Astrocyte (in vitro differentiated cells and primary cell): ENCODE data around the gene HECTD4. TPM values are rescaled to one million over a fixed set of nuclear protein-coding genes. Genes with fewer than 3 reads are reported as not detected.

Source experiments
- DNase-seq: peaks from one replicate; pipeline ENCODE4 v3.0.0-alpha.2; 2010; ENCODE audit warnings: low read depth
- FAIRE-seq: peaks from 2 replicates; lab custom pipeline; 2011; peaks lifted over from hg19 to GRCh38; lab: Jason Lieb, UNC
- H2AFZ ChIP-seq: 2 replicates; pipeline ENCODE4 v1.6.0; 2012; ENCODE audit warnings: low read depth, low read length, inconsistent platforms
- H3K27ac ChIP-seq: 2 replicates; pipeline ENCODE4 v1.5.1; 2011; ENCODE audit warnings: low read depth, low read length, inconsistent platforms
- H3K27me3 ChIP-seq: 2 replicates; pipeline ENCODE4 v1.6.0; 2011; ENCODE audit warnings: low read length, inconsistent platforms; ENCODE audit not compliant: insufficient read depth
- H3K36me3 ChIP-seq: 2 replicates; pipeline ENCODE4 v1.5.1; 2011; ENCODE audit warnings: low read length, inconsistent platforms; ENCODE audit not compliant: insufficient read depth
- H3K4me1 ChIP-seq: 2 replicates; pipeline ENCODE4 v1.5.1; 2011; ENCODE audit warnings: low read length, inconsistent platforms; ENCODE audit not compliant: insufficient read depth
- H3K4me2 ChIP-seq: 2 replicates; pipeline ENCODE4 v1.6.0; 2012; ENCODE audit warnings: low read length, inconsistent platforms
- H3K4me3 ChIP-seq: 2 replicates; pipeline ENCODE4 v1.5.1; 2011; ENCODE audit warnings: low read depth, mild to moderate bottlenecking, low read length, inconsistent platforms; ENCODE audit not compliant: insufficient read depth
- H3K79me2 ChIP-seq: 2 replicates; pipeline ENCODE4 v1.6.0; 2012; ENCODE audit warnings: mild to moderate bottlenecking, low read length, inconsistent platforms; ENCODE audit not compliant: insufficient read depth
- H3K9ac ChIP-seq: 2 replicates; pipeline ENCODE4 v1.6.0; 2012; ENCODE audit warnings: mild to moderate bottlenecking, low read length, inconsistent platforms
- H3K9me3 ChIP-seq: 2 replicates; pipeline ENCODE4 v1.5.1; 2012; ENCODE audit warnings: low read depth, mild to moderate bottlenecking, low read length, inconsistent platforms; ENCODE audit not compliant: insufficient read depth
- H4K20me1 ChIP-seq: 2 replicates; pipeline ENCODE4 v1.6.0; 2012; ENCODE audit warnings: low read length, inconsistent platforms; ENCODE audit not compliant: insufficient read depth
- H3K27ac Mint-ChIP-seq: one replicate; pipeline ENCODE4 v1.8.0; 2021; ENCODE audit warnings: mild to moderate bottlenecking, mixed read lengths; ENCODE audit not compliant: unreplicated experiment
- H3K27me3 Mint-ChIP-seq: one replicate; pipeline ENCODE4 v1.8.0; 2021; ENCODE audit warnings: low read depth, mixed read lengths; ENCODE audit not compliant: unreplicated experiment
- H3K36me3 Mint-ChIP-seq: one replicate; pipeline ENCODE4 v1.8.0; 2021; ENCODE audit warnings: low read depth, mixed read lengths; ENCODE audit not compliant: unreplicated experiment
- H3K4me1 Mint-ChIP-seq: one replicate; pipeline ENCODE4 v1.8.0; 2021; ENCODE audit warnings: low read depth, mixed read lengths; ENCODE audit not compliant: unreplicated experiment
- H3K4me3 Mint-ChIP-seq: one replicate; pipeline ENCODE4 v1.8.0; 2021; ENCODE audit warnings: mild to moderate bottlenecking, moderate library complexity, mixed read lengths; ENCODE audit not compliant: unreplicated experiment
- H3K9me3 Mint-ChIP-seq: one replicate; pipeline ENCODE4 v1.8.0; 2021; ENCODE audit warnings: mild to moderate bottlenecking, mixed read lengths; ENCODE audit not compliant: unreplicated experiment
- CTCF ChIP-seq: IDR thresholded peaks from 2 replicates; pipeline ENCODE4 v1.5.1; 2011; ENCODE audit warnings: low read depth, mild to moderate bottlenecking, inconsistent platforms, low read length, moderate library complexity; ENCODE audit not compliant: insufficient read depth
- EZH2 ChIP-seq: IDR thresholded peaks from 2 replicates; pipeline ENCODE4 v1.6.1; 2012; ENCODE audit warnings: mild to moderate bottlenecking, low read length, inconsistent platforms; ENCODE audit not compliant: insufficient read depth
- total RNA-seq: library from RNA; stranded (reverse); gene quantifications from 2 replicates; pipeline ENCODE4 v1.2.1, GENCODE V29; 2021

HECTD4 gene
- total RNA-seq, 1 donor from 2014 or later, result 38.9 TPM

DNA sequence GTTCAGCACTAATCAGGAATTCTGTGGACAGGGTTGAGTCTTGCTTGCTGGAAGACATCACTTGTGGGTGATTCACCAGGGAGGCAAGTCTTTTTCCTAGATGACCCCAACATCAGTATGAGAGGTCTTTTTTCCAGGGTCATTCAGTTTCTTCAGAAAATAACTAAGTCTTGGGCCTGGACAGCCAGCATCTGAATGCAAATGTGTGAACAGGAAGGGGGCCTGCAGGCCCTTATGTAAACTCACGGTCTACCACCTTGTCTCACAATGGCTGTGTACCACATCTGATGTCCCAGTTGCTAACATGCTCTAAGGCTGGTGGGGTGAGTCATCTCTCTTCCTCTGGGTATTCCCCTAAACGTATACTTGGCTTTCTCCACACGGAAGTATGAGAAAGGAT, 79.2 kb downstream of the HECTD4 start:
- Histone ChIP-seq H3K9ac (no peak overlapping the region), H3K4me1 (peaks cover 8% of the 10 kb centered on the region), H3K4me2 (peak overlapping the region; percentile 13), H3K9me3 (no peaks in the 10 kb centered on the region), H3K4me3 (no peak overlapping the region), H4K20me1 (no peaks in the 10 kb centered on the region), H3K36me3 (peaks cover 13% of the 10 kb centered on the region), H2AFZ (no peak overlapping the region), H3K27ac (peak overlapping the region; percentile 72), H3K27me3 (no peaks in the 10 kb centered on the region), H3K79me2 (no peaks in the 10 kb centered on the region)
- Mint-ChIP-seq H3K9me3 (no peaks in the 10 kb centered on the region), H3K27ac (peak overlapping the region; percentile 85), H3K4me1 (peaks cover 11% of the 10 kb centered on the region), H3K36me3 (peaks cover 6% of the 10 kb centered on the region), H3K27me3 (no peaks in the 10 kb centered on the region), H3K4me3 (no peak overlapping the region)
- FAIRE-seq, result no peak
- peak; percentile 84 for DNase-seq
- TF ChIP-seq EZH2 (no peak), CTCF (no peak)

DNA sequence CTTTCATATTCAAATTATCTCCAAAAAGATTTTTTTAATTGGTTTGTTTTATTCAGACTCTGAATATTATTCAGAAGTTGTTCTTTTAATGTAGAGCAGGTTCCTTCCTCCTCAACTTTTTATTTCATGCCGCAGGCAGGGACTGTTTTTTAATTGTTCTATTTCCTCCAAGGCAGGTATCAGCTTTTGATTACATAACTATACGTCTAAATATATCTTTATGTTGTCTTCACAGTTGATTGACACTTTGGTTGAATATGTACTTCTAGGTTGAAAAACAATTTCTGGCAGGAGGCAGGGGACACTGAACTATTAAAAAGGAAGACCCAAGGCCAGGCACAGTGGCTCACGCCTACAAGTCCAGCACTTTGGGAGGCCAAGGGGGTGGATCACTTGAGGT, 82.5 kb downstream of the HECTD4 start:
- H4K20me1 ChIP-seq, result peaks cover 17% of the 10 kb centered on the region
- H3K36me3 ChIP-seq, result peaks cover 6% of the 10 kb centered on the region
- H3K79me2 ChIP-seq, result no peaks in the 10 kb centered on the region
- no peak overlapping the region for H2AFZ ChIP-seq
- peaks cover 11% of the 10 kb centered on the region for H3K4me1 Mint-ChIP-seq
- H3K27me3 Mint-ChIP-seq, result no peaks in the 10 kb centered on the region
- H3K4me2 ChIP-seq, result no peak overlapping the region
- no peak for TF ChIP-seq CTCF
- TF ChIP-seq EZH2, result no peak
- peaks cover 8% of the 10 kb centered on the region for H3K4me1 ChIP-seq
- no peaks in the 10 kb centered on the region for H3K27me3 ChIP-seq
- H3K9ac ChIP-seq, result no peak overlapping the region
- no peak overlapping the region for H3K4me3 Mint-ChIP-seq
- H3K9me3 Mint-ChIP-seq, result no peaks in the 10 kb centered on the region
- no peak for DNase-seq
- H3K27ac ChIP-seq, result no peak overlapping the region
- no peak overlapping the region for H3K27ac Mint-ChIP-seq
- H3K4me3 ChIP-seq, result no peak overlapping the region
- no peak for FAIRE-seq
- peaks cover 6% of the 10 kb centered on the region for H3K36me3 Mint-ChIP-seq
- no peaks in the 10 kb centered on the region for H3K9me3 ChIP-seq

- Histone ChIP-seq H3K9ac (no peak overlapping the region), H4K20me1 (peaks cover 17% of the 10 kb centered on the region), H2AFZ (no peak overlapping the region), H3K4me3 (no peak overlapping the region), H3K4me1 (no peaks in the 10 kb centered on the region), H3K79me2 (no peaks in the 10 kb centered on the region), H3K4me2 (no peak overlapping the region), H3K36me3 (peaks cover 6% of the 10 kb centered on the region), H3K9me3 (no peaks in the 10 kb centered on the region), H3K27me3 (no peaks in the 10 kb centered on the region), H3K27ac (no peak overlapping the region)
- TF ChIP-seq CTCF (no peak), EZH2 (no peak)
- Mint-ChIP-seq H3K9me3 (no peaks in the 10 kb centered on the region), H3K36me3 (peaks cover 7% of the 10 kb centered on the region), H3K4me3 (no peak overlapping the region), H3K27me3 (no peaks in the 10 kb centered on the region), H3K27ac (no peak overlapping the region), H3K4me1 (peaks cover 2% of the 10 kb centered on the region)
- FAIRE-seq (no peak), DNase-seq (no peak)
Measured at GRCh38 chr12:112297188-112297587, 85.0 kb downstream of the HECTD4 start.
